ENCODE data around the gene MGLL.

- TF ChIP-seq EZH2 (IDR thresholded peaks at IDR 0.05; ENCODE audit: insufficient read depth, poor library complexity, severe bottlenecking) (no peak), EZH2phosphoT487 (IDR thresholded peaks at IDR 0.05; ENCODE audit: insufficient read depth, low read depth) (no peak)
Measured at GRCh38 chr3:127774647-127775046, 47.7 kb downstream of the MGLL start.
